ENCODE measurements around the gene TTLL1.

The TTLL1 gene

GRCh38 chr22:42993651-42994275, 95.4 kb downstream of the TTLL1 start:
- DNase-seq (ENCODE audit: low read depth), result no peak

- DNase-seq (ENCODE audit: low read depth), result no peak
These were observed 96.2 kb downstream of the TTLL1 start for GRCh38 chr22:42992886-42993479.

- no peak for DNase-seq (ENCODE audit: low read depth)
These were observed 97.1 kb downstream of the TTLL1 start for GRCh38 chr22:42992092-42992491.

- no peak for DNase-seq (ENCODE audit: low read depth)
These were observed 98.1 kb downstream of the TTLL1 start for GRCh38 chr22:42991010-42991651.

GRCh38 chr22:42990131-42990838, 98.9 kb downstream of the TTLL1 start:
- DNase-seq (ENCODE audit: low read depth), result no peak
